Gastrocnemius medialis (tissue), 4 donors: ENCODE data around the gene PLD5. TPM values are rescaled to one million over a fixed set of nuclear protein-coding genes. Genes with fewer than 3 reads are reported as not detected.

Source experiments
- ATAC-seq, 2 donors: fragments of 150-250 bp; one replicate each; pipeline ENCODE4 v1.9.1; 2016
- DNase-seq, 2 donors: peaks; one replicate each; pipeline ENCODE4 v3.0.0-alpha.2; 2019
- H3K27ac ChIP-seq, 4 donors: fragments of 200-600 bp; sonication (generic); 1 replicate in 1 of 4; 2 replicates in 3 of 4; pipeline ENCODE4 v1.5.1; 2016 to 2018; ENCODE audit warnings: mild to moderate bottlenecking in 2 of 4, moderate library complexity in 1 of 4
- H3K27me3 ChIP-seq, 3 donors: fragments of 200-600 bp; sonication (generic) in 2 of 3; 1 replicate in 1 of 3; 2 replicates in 2 of 3; pipeline versions ENCODE4 v1.5.1 to v1.6.0; 2016 to 2019; ENCODE audit warnings: mild to moderate bottlenecking in 1 of 3, moderate library complexity in 1 of 3
- H3K36me3 ChIP-seq, 2 donors: fragments of 200-600 bp; sonication (generic) in 1 of 2; one replicate each; pipeline ENCODE4 v1.5.1; 2017 to 2018
- H3K4me1 ChIP-seq, 2 donors: fragments of 200-600 bp; sonication (generic) in 1 of 2; one replicate each; pipeline ENCODE4 v1.5.1; 2016 to 2017; ENCODE audit warnings: mild to moderate bottlenecking in 2 of 2
- H3K4me3 ChIP-seq, 4 donors: fragments of 200-600 bp; sonication (generic) in 3 of 4; 1 replicate in 1 of 4; 2 replicates in 3 of 4; pipeline ENCODE4 v1.5.1; 2016 to 2019; ENCODE audit warnings: mild to moderate bottlenecking in 2 of 4
- H3K9me3 ChIP-seq, 3 donors: fragments of 200-600 bp; sonication (generic) in 2 of 3; 1 replicate in 1 of 3; 2 replicates in 2 of 3; pipeline ENCODE4 v1.5.1; 2016 to 2019
- POLR2A ChIP-seq, 2 donors: fragments of 450-650 bp; IDR thresholded peaks; one replicate each; pipeline ENCODE4 v1.6.1; 2017; ENCODE audit warnings: antibody characterized with exemption in 2 of 2, mild to moderate bottlenecking in 2 of 2, moderate library complexity in 2 of 2
- in situ Hi-C, 4 donors: fragments of 200-750 bp; cut with MboI; loops; one replicate each; pipeline versions ENCODE4 v1.15.0 to v1.8.0; 2017; ENCODE audit warnings: low sequenced_read_pairs in 4 of 4
- intact Hi-C: fragments of 100-400 bp; cut with DNase I; formaldehyde crosslinking; loops from one replicate; pipeline ENCODE4 v1.15.1; 2023; ENCODE audit warnings: low total_unique reads
- total RNA-seq, 4 donors: library from RNA; depleted of rRNA; stranded (reverse); fragments of >200 nt; gene quantifications; one replicate each; pipeline versions ENCODE4 v1.1.0 to v1.2.3, GENCODE V29; 2016
- TF ChIP-seq, protein P1 (sequence below), 5 experiments: fragments of 450-650 bp in 3 of 5; fragments of 200-600 bp in 2 of 5; sonication (generic) in 2 of 5; IDR thresholded peaks in 4 of 5; conservative IDR thresholded peaks in 1 of 5; 1 replicate in 4 of 5; 2 replicates in 1 of 5; pipeline ENCODE4 v1.5.1; 2016 to 2019; ENCODE audit warnings: antibody characterized with exemption in 5 of 5, mild to moderate bottlenecking in 3 of 5, moderate library complexity in 3 of 5

The PLD5 gene
- total RNA-seq, 4 donors from 2014 or later, result 0.04 TPM; not detected in 3

DNA sequence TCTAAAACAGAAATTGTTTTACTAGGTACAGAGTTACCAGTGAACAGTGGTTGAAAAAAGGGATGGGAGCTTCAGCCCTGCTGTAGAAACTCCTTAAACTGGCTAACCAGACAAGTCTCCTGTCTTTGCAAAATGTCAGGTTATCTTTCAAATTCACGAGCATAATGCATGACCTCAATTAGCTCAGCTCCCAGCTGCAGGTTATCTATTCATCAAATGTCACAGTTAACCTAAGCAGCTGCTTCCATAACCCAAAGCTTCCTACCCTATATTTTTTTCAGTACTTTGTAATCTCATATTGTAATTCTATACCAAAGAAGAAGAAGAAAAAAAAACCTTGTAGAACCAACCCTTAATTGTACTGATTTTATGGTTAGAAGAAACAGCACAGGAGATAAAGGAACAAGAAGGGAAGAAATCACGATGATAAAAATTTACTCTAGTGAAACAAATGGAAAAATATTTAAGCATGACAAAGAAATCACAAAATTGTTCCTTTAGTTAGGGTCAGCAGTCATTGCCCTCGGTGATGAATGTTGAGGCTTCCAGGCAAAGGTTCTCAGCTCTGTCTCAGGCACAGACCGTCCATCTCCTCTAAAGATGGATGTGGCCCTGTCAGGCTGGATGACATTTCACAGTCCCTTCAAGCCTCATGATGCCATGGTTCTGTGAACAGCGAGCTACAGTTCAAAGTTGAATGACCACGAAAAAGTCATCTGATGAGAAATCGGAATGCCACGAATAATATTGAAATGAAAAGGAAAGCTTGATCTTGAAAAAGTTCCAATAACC is 95.9 kb downstream of the PLD5 start:
- Histone ChIP-seq H3K27ac (no peak overlapping the region), H3K36me3 (no peaks in the 10 kb centered on the region), H3K4me1 (no peaks in the 10 kb centered on the region), H3K27me3 (no peaks in the 10 kb centered on the region), H3K4me3 (no peak overlapping the region), H3K9me3 (no peaks in the 10 kb centered on the region)
- intact Hi-C loops (no loop called here), in situ Hi-C loops (no loop called here)
- no peak for ATAC-seq
- no peak for DNase-seq
- TF ChIP-seq POLR2A (IDR thresholded peaks at IDR 0.05), result no peak
- TF ChIP-seq, protein P1, sequence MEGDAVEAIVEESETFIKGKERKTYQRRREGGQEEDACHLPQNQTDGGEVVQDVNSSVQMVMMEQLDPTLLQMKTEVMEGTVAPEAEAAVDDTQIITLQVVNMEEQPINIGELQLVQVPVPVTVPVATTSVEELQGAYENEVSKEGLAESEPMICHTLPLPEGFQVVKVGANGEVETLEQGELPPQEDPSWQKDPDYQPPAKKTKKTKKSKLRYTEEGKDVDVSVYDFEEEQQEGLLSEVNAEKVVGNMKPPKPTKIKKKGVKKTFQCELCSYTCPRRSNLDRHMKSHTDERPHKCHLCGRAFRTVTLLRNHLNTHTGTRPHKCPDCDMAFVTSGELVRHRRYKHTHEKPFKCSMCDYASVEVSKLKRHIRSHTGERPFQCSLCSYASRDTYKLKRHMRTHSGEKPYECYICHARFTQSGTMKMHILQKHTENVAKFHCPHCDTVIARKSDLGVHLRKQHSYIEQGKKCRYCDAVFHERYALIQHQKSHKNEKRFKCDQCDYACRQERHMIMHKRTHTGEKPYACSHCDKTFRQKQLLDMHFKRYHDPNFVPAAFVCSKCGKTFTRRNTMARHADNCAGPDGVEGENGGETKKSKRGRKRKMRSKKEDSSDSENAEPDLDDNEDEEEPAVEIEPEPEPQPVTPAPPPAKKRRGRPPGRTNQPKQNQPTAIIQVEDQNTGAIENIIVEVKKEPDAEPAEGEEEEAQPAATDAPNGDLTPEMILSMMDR (IDR thresholded peaks at IDR 0.05 in 4 of 5, conservative IDR thresholded peaks at IDR 0.05 in 1 of 5), result no peak

DNA sequence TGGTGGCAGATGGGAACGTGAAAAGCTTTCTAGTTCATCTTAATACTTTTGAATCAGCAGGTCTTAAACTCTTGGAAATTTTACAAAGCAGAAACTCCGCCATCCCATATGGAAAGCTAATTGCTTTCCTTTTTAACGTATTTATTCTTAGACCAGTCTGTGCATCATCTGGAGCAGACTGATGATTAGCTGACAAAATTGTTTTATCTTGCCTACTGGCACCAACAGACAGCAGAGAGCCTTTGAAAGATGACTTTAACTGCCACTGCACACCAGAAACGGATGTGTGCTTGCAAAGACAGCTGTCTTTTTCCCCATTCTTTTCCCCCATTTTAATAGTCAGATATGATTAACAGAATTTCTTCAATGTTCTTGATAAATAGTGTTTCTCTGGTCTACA is 97.0 kb downstream of the PLD5 start:
- no peaks in the 10 kb centered on the region for H3K4me1 ChIP-seq
- intact Hi-C loops (no loop called here), in situ Hi-C loops (no loop called here)
- no peak overlapping the region for H3K4me3 ChIP-seq
- no peaks in the 10 kb centered on the region for H3K36me3 ChIP-seq
- ATAC-seq, result no peak
- no peak overlapping the region for H3K27ac ChIP-seq
- no peak for DNase-seq
- TF ChIP-seq, protein P1 (IDR thresholded peaks at IDR 0.05 in 4 of 5, conservative IDR thresholded peaks at IDR 0.05 in 1 of 5), result no peak
- no peak for TF ChIP-seq POLR2A (IDR thresholded peaks at IDR 0.05)
- no peaks in the 10 kb centered on the region for H3K27me3 ChIP-seq
- H3K9me3 ChIP-seq, result no peaks in the 10 kb centered on the region

DNA sequence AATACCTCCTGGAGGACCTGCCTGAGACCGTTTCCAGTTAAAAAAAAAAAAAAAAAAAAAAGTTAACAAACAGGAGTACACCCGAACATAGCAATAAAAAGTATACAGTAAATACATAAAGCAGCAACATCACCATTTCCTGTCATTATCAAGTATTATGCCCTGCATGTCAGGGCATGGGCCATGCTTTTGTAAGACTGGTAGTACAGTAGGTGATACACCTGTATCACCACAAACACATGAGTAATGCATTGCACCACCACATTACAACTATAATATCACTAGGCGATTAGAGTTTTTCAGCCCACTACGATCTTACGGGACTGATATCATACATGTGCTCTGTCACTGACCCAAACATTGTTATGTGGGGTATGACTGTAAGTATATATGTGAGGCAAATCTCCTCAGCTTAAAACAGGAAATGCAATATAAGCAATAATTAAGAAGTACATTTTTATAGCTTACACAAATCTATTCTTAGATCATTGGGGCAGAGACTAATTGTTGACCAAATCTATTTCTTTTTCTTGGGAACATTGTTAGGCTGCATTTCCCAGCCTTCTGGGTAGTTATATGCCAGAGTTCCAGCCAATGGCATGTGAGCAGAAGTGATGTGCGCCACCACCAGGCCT is 98.1 kb downstream of the PLD5 start:
- intact Hi-C loops, result no loop called here
- TF ChIP-seq, protein P1 (IDR thresholded peaks at IDR 0.05 in 4 of 5, conservative IDR thresholded peaks at IDR 0.05 in 1 of 5), result no peak
- TF ChIP-seq POLR2A (IDR thresholded peaks at IDR 0.05), result no peak

GRCh38 chr1:242425232-242425631 is 99.3 kb downstream of the PLD5 start:
- H3K4me3 ChIP-seq, result no peak overlapping the region
- TF ChIP-seq, protein P1 (IDR thresholded peaks at IDR 0.05 in 4 of 5, conservative IDR thresholded peaks at IDR 0.05 in 1 of 5), result no peak
- TF ChIP-seq POLR2A (IDR thresholded peaks at IDR 0.05), result no peak
- DNase-seq (no peak), ATAC-seq (no peak)
- no peaks in the 10 kb centered on the region for H3K9me3 ChIP-seq
- no peaks in the 10 kb centered on the region for H3K36me3 ChIP-seq
- no peaks in the 10 kb centered on the region for H3K27me3 ChIP-seq
- no peak overlapping the region for H3K27ac ChIP-seq
- intact Hi-C loops, result no loop called here
- in situ Hi-C loops, result no loop called here
- H3K4me1 ChIP-seq, result no peaks in the 10 kb centered on the region

More for the DNA sequence above, 98.1 kb downstream of the PLD5 start:
- Histone ChIP-seq H3K4me1 (no peaks in the 10 kb centered on the region), H3K4me3 (no peak overlapping the region), H3K9me3 (no peaks in the 10 kb centered on the region), H3K27ac (no peak overlapping the region), H3K27me3 (no peaks in the 10 kb centered on the region), H3K36me3 (no peaks in the 10 kb centered on the region)
- no peak for ATAC-seq
- no peak for DNase-seq
- in situ Hi-C loops, result no loop called here
